Measurements from ENCODE around the gene GGPS1.
"Not testable (repeated sequence)": the region's sequence is repeated elsewhere in the genome, so short reads cannot be mapped to it uniquely, and the experiment has no call there.

Gene GGPS1

DNA sequence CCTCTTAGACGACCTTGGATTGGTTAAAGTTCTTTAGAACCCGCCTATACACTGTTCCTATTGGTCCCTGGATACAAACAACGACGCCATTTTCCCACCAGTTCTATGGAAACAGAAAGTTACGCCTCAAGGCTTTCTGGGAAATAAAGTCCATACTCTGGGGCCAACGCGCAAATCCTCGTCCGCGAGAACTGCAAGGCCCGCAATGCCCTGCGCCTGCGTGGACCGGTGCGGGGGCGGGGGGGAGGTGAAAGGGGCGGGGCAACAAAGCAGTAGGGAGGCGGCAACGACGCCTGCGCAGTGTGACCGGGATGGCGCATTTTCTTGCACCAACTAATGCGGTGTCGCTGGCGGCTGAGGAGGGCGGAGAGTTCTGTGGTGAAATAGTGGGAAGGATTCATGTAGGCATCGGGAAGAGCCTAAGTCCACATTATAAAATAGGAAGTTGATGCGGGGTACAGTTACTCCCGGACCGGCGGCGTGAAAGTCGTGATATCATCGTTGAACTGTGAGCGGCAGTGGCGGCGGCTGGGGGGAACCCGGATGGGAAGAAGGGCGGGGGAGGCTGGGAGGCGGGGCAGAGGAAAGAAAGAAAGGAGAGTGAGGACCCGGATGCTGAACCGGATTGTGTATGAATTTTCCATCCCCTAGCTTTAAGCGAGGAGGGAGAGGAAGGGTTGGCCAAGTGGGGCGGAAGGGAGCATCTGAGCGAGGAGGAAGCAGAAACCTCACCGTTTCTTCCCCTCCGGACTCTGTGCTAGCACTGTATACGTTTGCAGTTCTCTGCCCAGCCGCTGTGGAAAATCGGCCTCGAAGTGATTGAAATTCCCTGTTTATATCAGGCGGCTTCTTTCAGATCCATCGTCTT is at the start of gene GGPS1:
TSS of gene GGPS1 (plus strand) at position 300 of the 868 bp plus-strand sequence. CDS start 6,695 bp downstream, outside the sequence.
- peak; percentile 98 to 99 (median 99) for DNase-seq (ENCODE audit: low read depth in 3 of 3, low spot score in 1 of 3)

DNA sequence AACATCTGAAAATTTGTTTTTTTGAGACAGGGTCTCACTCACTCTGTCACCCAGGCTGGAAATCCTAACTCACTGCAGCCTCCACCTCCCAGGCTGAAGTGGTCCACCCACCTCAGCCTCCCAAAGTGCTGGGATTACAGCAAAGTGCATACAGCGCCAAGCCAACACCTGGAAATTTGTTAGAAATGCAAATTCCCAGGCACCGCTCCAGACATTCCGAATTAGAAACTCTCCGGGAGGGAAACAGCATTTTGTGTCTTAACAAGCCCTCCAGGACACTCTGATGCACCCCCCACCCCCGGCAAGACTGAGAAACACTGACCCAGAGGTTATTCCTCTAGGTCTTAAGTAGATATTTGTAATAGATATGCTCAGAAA is 49.5 kb upstream of the GGPS1 start:
- DNase-seq (ENCODE audit: low read depth in 3 of 3, low spot score in 1 of 3), result no peak

DNA sequence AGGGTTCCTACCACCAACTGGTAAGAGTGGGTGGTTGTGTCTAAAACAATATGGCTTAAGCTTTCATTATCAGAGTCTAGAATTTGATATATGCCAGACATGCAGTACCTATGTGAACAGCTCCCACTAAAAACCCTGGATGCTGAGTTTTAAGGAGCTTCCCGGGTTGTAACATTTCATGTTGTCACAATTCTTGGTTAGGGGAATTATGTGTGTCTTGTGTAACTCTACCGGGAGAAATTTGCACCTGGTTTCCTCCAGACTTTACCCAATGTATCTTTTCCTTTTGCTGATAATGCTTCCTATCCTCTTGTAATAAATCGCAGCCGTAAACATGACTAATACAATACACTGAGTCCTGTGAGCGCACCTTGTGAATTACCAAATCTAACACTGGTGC is 48.7 kb upstream of the GGPS1 start:
- no peak for DNase-seq (ENCODE audit: low read depth in 3 of 3, low spot score in 1 of 3)

DNA sequence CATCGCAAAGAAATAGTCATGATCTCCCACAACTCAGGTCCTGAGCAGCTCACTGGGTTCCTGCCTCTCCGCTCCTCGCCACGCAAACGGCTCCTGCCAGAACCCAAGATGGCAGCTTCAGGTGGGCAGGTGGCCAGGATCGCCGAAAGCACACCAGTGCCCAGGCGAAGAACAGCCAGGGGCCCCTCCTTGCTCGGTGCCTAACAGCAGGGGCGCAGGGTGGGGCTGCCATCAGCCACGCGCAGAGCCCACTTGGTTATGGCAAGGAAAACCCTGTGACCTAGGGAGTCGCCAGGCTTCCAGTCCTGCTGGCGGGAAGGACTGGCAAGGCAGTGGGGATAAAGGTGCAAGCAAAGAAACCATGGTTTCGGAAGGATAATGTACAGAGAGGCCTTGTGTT is 47.9 kb upstream of the GGPS1 start:
- DNase-seq (ENCODE audit: low read depth in 3 of 3, low spot score in 1 of 3), result no peak

DNA sequence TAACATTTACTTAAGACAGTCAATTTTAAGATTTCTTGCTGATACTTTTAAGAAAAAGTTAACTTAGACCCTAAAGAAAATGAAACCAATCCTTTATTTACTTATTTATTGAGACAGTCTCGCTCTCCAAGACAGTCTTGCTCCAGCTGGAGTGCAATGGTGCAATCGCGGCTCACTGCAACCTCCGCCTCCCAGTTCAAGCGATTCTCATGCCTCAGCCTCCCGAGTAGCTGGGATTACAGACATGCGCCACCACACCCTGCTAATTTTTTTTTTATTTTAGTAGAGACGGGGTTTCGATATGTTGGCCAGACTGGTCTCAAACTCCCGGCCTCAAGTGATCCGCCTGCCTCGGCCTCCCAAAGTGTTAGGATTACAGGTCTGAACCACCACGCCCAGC is 44.7 kb upstream of the GGPS1 start:
- DNase-seq (ENCODE audit: low read depth in 3 of 3, low spot score in 1 of 3), result not testable (repeated sequence)

DNA sequence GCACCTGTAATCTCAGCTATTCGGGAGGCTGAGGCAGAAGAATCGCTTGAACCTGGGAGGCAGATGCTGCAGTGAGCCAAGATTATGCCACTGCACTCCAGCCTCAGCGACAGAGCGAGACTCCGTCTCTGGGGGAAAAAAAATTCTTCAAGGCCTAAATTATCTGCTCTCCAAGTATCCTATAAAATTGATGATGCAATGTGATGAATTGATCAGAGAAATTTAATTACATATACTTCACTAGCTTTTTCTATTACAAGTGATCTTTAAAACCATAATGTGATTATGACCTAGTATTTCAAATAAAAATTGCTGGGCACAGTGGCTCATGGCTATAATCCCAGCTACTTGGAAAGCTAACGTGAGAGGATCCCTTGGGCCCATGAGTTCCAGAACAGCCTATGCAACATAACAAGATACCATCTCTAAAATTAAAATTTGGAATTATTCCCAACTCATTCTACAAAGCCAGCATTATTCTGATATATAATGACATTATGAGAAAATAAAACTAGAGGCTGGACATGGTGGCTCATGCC is 44.1 kb upstream of the GGPS1 start:
- no peak for DNase-seq (ENCODE audit: low read depth in 3 of 3, low spot score in 1 of 3)

DNA sequence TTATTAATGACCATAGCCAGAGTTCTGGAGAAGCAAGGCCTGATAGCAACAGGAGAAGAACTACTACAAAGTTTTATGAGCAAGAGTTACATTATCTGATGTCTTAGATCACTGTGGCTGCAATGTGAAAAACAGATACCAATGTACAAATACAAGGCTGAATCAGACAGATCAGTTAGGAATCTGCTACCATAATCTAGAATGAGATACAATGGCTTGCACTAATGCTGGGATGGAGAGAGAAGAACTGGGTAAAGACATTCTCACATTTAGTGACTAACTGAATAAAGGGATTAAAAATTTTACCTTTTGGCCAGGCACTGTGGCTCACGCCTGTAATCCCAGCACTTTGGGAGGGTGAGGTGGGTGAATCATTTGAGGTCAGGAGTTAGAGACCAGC is 41.7 kb upstream of the GGPS1 start:
- DNase-seq (ENCODE audit: low read depth in 3 of 3, low spot score in 1 of 3), result no peak

DNA sequence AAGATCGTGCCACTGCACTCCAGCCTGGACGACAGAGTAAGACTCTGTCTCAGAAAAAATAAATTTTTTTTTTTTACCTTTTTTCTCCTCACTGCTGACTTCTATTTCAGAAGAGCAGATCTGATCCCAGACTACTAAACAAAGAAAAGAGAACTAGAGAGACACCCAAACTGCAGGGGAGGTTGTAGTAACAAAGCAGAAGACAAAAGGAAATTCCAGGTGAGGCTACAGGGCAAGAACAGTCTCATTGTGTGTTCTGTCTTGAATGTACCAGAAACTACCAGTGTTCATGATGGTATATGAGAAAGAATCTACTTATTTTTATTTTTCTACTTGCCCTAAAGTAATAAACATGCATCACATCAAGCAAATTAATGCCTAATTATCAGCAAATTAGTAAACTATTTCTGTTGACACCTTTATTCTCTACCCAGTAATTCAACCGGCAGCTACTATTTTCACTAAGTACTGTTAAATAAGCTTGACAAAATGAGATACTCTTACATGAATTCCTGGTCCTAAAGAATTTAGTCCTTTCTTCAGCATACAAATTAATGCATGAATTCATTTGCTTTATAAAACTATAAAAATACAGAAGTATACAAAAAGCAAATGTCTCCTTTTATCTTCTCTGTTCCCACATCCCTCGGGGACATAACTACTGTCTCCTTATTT is 41.0 kb upstream of the GGPS1 start:
- no peak for DNase-seq (ENCODE audit: low read depth in 3 of 3, low spot score in 1 of 3)

DNA sequence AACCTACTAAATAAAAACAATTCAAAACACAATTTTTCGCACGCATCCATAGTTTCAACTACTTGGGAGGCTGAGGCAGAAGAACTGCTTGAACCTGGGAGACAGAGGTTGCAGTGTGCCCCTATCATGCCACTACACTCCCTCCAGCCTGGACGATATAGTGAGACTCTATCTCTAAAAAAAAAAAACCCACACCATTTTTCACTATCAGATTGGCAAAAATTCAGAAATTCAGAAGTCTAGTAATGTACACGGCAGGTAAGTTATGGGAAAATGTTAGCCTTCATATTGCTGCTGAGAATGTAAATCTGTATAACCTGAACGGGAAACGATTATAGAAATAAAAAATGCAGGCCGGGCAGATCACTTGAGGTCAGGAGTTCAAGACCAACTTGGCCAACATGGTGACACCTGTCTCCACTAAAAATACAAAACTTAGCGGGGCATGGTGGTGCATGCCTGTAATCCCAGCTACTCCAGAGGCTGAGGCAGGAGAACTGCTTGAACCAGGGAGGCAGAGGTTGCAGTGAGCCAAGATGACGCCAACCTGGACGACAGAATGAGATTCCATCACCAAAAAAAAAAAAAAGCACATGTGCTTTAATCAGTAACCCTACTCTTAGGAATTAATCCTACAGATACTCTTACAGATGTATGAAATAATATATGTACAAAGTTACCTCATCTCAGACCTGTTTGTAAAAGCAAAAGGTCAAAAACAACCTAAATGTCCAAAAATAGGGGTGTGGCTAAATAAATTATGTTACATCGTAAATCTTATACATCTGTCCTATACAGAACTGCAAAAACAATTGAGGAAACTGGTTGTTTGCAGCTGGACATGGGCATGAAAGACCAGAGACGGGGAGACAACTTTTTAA is 38.3 kb upstream of the GGPS1 start:
- DNase-seq (ENCODE audit: low read depth in 3 of 3, low spot score in 1 of 3), result no peak

DNA sequence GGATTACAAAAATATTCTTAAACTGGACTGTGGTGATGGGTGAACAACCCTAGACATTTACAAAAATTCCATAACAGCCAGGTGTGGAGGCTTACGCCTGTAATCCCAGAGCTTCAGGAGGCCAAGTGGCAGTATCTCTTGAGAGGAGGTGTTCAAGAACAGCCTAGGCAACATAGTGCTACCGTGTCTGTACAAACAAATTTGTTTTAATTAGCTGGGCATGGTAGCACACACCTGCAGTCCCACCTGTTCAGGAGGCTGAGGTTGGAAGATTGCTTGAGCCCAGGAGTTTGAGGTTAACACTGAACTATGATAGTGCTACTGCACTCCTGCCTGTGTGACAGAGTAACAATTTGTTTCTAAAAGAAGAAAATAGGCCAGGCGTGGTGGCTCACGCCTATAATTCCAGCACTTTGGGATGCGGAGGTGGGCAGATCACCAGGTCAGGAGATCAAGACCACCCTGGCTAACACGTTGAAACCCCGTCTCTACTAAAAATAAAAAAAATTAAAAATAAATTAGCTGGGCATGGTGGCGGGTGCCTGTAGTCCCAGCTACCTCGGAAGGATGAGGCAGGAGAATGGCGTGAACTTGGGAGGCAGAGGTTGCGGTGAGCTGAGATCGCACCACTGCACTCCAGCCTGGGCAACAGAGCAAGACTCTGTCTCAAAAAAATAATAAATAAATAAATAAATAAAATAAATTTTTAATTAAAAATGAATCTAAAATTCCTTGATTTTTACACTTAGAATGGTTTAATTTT is 37.4 kb upstream of the GGPS1 start:
- no peak for DNase-seq (ENCODE audit: low read depth in 3 of 3, low spot score in 1 of 3)

DNA sequence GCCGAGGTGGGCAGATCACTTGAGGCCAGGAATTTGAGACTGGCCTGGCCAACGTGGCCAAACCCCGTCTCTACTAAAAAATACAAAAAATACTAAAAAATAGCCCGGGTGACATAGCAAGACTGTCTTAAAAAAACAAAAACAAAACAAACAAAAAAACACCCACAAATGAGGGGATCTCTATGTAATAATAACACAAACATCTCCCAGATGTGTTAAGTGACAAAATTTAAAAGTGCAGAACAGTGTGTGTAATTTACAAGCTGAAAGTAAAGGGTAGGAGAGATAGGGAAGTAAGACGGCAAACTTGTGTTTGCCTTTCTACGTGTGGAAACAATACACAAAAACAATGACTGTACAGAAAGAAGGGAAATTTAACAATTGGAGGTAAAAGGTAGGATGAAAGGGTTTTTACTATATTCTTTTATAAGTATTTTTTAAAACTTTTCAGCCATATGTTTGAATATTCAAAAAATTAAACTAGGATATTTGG is 36.7 kb upstream of the GGPS1 start:
- no peak for DNase-seq (ENCODE audit: low read depth in 3 of 3, low spot score in 1 of 3)

DNA sequence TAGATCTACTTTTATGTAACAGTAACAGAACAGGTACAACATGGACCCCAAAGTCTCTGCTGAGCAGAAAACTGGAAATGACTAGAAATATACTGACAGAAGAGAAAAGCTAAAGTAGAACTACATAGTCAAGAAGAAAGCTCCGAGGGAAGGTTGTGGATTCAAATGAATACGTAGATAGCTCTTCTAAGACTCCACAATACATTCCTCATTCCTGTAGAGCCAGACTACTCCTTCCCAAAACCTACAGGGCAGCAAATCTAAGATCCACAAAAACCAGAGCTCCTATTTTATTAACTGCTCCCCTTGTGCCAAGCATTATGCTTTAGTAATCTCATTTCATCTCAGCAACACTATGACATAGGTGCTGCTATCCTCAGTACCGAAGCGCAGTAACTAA is 35.6 kb upstream of the GGPS1 start:
- DNase-seq (ENCODE audit: low read depth in 3 of 3, low spot score in 1 of 3), result no peak

DNA sequence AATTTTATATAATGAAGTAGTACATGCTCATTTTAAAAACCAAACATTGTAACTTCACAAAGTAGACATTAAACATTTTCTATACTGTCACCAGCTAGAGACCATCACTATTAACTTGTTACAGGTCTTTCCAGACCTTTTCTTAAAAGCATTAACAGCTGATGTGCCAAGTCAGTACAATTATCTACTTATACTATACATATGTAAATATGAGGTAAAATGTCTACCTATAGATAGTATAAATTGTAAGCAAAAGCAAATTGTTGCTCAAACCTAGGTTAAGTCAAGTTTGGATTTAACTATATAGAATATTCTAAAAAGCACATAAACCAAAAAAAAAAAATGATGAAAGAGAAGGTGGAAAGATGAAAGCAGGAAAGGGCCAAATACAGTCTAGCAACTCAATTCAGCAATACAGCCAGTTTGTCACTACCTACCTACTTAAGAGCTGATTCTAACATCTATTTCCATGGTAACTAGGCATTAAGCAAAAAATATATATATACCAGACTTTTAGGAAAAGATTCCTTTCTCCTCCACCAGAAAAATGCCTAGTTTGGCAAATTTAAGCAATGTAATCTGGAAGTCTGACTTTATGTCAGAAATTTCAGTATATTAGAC is 34.9 kb upstream of the GGPS1 start:
- DNase-seq (ENCODE audit: low read depth in 3 of 3, low spot score in 1 of 3), result no peak

DNA sequence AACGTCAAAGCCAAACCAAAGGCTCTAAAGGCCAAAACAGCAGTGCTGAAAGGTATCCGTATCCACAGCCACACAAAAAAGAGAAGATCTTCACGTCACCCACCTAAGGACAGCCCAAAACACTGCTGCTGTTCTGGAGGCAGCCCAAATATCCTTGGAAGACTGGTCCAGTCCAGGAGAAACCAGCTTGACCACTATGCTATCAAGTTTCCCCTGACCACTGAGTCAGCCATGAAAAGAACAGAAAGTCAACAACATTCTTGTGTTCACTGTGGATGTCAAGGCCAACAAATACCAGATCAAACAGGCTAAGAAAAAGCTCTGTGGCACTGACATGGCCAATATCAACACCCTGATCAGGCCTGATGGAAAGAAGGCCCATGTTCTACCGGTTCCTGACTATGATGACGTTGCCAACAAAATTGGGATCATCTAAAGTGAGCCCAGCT is 32.4 kb upstream of the GGPS1 start:
- no peak for DNase-seq (ENCODE audit: low read depth in 3 of 3, low spot score in 1 of 3)

DNA sequence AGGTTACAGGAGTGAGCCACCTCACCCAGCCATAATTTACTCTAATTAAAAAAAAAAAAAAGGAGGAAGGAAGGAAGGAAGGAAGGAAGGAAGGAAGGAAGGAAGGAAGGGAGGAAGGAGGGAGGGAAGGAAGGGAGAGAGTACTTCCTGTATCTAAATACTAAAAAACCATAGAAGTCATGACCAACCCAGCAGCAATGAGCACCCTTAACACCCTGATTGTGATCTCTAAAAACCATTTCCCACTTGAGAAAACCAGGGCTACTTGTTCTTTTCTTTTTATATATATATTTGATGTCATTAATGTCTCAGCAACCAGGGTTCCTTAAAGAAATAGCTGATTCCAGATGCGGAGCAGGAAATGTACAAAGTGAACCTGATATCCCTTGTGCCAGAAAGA is 31.6 kb upstream of the GGPS1 start:
- no peak for DNase-seq (ENCODE audit: low read depth in 3 of 3, low spot score in 1 of 3)

DNA sequence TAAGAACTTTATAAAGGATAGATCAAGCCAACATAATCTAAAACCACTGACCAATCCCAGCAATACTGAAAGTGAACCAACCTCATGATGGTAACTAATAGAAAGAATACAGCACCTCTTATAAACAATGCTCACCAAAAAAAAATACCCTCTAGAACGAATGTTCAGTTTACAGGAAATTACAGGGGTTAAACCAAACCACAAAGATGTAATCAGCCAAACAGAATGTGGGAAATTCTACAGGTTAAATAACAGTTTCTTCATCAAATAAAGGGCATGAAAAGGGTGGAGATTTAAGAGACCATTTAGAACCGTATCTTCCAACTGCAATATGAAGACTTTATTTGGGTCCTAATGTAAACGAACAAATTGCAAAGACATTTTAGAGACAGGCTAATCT is 30.8 kb upstream of the GGPS1 start:
- no peak for DNase-seq (ENCODE audit: low read depth in 3 of 3, low spot score in 1 of 3)

DNA sequence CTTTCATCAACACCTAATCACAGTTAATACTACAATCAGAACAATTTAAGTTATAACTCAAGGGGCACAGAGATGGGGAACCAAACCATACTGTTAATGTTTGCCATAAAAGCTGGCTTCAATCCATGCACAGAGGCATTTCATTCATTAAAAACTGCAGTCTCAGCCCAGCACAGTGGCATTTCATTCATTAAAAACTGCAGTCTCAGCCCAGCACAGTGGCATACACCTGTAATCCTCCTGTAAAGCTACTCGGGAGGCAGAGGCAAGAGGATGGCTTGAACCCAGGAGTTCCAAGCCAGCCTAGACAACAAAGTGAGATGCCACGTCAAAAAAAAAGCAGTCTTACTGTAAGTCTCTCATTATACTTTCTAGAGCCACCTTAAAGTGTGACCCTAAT is 29.6 kb upstream of the GGPS1 start:
- no peak for DNase-seq (ENCODE audit: low read depth in 3 of 3, low spot score in 1 of 3)

DNA sequence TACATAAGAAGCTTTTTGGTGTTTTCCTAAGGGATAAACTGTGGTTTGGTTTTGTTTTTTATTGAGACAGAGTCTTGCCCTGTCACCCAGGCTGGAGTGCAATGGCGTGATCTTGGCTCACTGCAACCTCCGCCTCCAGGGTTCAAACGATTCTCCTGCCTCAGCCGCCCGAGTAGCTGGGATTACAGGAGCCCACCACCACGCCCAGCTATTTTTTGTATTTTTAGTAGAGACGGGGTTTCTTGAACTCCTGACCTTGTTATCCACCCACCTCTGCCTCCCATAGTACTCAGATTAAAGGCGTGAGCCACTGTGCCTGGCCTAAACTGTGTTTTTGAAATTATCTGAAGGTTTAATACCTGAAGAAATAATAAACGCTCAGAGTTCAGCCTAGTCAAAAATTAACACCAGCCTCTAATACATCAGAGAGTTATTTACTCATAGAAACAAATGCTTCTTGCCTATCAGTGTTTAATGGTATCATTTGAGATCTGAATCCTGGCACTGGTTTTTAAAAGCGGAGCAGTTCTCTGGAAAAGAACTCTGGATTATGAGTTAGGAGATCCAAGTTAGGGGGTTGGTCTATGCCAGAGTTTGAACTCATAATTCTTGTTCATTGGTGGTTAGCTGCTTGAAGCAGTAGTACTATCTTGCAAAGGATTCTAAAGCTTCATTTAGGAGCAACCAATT is 29.1 kb upstream of the GGPS1 start:
- DNase-seq (ENCODE audit: low read depth in 3 of 3, low spot score in 1 of 3), result no peak

DNA sequence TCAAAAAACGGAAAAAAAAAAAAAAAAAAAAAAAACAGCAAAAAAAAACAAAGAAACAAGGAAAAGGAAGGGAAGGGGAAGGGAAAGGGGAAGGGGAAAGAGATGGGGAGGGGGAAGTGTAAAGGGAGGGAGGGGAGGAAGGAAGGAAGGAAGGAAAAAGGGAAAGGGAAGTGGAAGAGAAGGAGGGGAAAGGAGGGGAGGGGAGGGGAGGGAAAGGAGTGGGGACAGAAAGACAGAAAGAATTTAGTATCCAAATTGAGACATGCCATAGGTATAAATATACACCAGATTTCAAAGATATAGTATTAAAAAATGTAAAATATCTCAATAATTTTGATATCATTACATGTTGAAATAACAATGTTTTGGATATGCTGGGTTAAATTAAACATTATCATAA is 26.2 kb upstream of the GGPS1 start:
- DNase-seq (ENCODE audit: low read depth in 3 of 3, low spot score in 1 of 3), result no peak

All from stimulated activated CD4-positive, alpha-beta T cell treated with anti-CD3 and anti-CD28 coated beads, TNF-alpha, amount 100 ng/mL, for 1 hour (primary cell).